GM12873 (cell line): ENCODE data around the gene CASZ1.

Experiments
- TF ChIP-seq, protein P1 (sequence below): IDR thresholded peaks from 2 replicates; pipeline ENCODE4 v1.5.1; 2012; ENCODE audit warnings: low read depth, mild to moderate bottlenecking, moderate library complexity, low read length, control low read depth; ENCODE audit not compliant: insufficient read depth; ENCODE audit errors: missing control alignments

Gene CASZ1

GRCh38 chr1:10639011-10639774, 157.3 kb downstream of the CASZ1 start:
- TF ChIP-seq, protein P1, sequence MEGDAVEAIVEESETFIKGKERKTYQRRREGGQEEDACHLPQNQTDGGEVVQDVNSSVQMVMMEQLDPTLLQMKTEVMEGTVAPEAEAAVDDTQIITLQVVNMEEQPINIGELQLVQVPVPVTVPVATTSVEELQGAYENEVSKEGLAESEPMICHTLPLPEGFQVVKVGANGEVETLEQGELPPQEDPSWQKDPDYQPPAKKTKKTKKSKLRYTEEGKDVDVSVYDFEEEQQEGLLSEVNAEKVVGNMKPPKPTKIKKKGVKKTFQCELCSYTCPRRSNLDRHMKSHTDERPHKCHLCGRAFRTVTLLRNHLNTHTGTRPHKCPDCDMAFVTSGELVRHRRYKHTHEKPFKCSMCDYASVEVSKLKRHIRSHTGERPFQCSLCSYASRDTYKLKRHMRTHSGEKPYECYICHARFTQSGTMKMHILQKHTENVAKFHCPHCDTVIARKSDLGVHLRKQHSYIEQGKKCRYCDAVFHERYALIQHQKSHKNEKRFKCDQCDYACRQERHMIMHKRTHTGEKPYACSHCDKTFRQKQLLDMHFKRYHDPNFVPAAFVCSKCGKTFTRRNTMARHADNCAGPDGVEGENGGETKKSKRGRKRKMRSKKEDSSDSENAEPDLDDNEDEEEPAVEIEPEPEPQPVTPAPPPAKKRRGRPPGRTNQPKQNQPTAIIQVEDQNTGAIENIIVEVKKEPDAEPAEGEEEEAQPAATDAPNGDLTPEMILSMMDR = no peak

- TF ChIP-seq, protein P1 = no peak
These were observed 157.9 kb downstream of the CASZ1 start for GRCh38 chr1:10638559-10639005.

GRCh38 chr1:10637834-10638558, 158.4 kb downstream of the CASZ1 start:
- TF ChIP-seq, protein P1 = no peak

GRCh38 chr1:10637400-10637799, 159.0 kb downstream of the CASZ1 start:
- TF ChIP-seq, protein P1 = no peak

DNA sequence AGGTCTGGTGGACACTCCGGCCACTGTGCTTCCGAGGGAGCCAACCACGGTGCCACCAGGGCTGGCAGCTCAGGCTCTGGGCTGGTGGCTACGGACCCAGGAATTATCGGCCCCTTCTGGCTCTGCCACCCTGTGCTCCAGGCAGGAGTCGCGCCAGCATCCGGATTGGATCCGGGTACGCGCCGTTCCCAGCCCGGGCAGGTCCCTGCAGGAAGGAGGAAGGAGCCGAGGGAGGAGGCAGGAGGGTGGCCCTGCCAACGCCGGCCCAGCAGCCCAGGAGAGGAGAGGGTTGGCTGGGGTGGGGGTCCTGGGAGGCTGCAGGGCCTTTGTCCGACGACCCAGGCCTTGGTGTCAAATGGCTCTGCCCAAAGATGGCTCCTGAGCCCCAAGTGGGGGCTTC, 160.5 kb downstream of the CASZ1 start:
- TF ChIP-seq, protein P1 = no peak

- TF ChIP-seq, protein P1 = no peak
These were observed 161.2 kb downstream of the CASZ1 start for GRCh38 chr1:10635085-10635896.
